Measurements from ENCODE around the gene EMC9.

- TF ChIP-seq CTCF (IDR thresholded peaks at IDR 0.05; ENCODE audit: low read length), result no peak
- no peak for TF ChIP-seq EZH2 (optimal IDR thresholded peaks at IDR 0.05; ENCODE audit: low read depth, low read length)
Measured at GRCh38 chr14:24093207-24093900, 48.0 kb downstream of the EMC9 start.
